ENCODE measurements around the gene GARNL3.
A peak's percentile ranks its signal among the peaks of the same experiment; 100 is the strongest.

The GARNL3 gene

DNA sequence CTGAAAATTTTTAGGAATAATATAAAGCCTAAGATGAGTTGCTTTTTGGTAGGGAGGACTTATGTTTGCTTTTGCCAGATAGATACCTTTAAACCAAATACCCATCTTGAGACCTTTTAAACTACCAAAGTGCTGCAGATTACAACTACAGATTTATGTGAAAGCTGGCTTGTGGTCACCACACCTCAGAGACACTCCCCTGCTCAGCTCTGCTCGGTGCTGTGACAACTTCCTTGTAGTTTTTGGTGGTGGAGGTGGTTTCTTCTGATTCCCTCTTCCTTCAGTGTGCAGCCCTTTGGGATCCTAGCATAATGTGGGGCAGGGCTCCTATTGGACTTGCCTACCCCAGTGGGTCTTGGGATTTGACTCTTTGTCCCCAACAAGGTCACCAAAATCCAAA, 29.2 kb downstream of the GARNL3 start:
- no peak overlapping the region for H3K27ac ChIP-seq (replicated peaks)
- TF ChIP-seq, protein P1, sequence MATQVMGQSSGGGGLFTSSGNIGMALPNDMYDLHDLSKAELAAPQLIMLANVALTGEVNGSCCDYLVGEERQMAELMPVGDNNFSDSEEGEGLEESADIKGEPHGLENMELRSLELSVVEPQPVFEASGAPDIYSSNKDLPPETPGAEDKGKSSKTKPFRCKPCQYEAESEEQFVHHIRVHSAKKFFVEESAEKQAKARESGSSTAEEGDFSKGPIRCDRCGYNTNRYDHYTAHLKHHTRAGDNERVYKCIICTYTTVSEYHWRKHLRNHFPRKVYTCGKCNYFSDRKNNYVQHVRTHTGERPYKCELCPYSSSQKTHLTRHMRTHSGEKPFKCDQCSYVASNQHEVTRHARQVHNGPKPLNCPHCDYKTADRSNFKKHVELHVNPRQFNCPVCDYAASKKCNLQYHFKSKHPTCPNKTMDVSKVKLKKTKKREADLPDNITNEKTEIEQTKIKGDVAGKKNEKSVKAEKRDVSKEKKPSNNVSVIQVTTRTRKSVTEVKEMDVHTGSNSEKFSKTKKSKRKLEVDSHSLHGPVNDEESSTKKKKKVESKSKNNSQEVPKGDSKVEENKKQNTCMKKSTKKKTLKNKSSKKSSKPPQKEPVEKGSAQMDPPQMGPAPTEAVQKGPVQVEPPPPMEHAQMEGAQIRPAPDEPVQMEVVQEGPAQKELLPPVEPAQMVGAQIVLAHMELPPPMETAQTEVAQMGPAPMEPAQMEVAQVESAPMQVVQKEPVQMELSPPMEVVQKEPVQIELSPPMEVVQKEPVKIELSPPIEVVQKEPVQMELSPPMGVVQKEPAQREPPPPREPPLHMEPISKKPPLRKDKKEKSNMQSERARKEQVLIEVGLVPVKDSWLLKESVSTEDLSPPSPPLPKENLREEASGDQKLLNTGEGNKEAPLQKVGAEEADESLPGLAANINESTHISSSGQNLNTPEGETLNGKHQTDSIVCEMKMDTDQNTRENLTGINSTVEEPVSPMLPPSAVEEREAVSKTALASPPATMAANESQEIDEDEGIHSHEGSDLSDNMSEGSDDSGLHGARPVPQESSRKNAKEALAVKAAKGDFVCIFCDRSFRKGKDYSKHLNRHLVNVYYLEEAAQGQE (IDR thresholded peaks at IDR 0.05; ENCODE audit: insufficient replicate concordance, low read depth) = no peak
- TF ChIP-seq GABPA (IDR thresholded peaks at IDR 0.05; ENCODE audit: low read depth) (no peak), POLR2AphosphoS5 (IDR thresholded peaks at IDR 0.05; ENCODE audit: low read depth) (no peak), SPI1 (IDR thresholded peaks at IDR 0.05; ENCODE audit: borderline replicate concordance, low read depth) (no peak)
- TF ChIP-seq, protein P2, sequence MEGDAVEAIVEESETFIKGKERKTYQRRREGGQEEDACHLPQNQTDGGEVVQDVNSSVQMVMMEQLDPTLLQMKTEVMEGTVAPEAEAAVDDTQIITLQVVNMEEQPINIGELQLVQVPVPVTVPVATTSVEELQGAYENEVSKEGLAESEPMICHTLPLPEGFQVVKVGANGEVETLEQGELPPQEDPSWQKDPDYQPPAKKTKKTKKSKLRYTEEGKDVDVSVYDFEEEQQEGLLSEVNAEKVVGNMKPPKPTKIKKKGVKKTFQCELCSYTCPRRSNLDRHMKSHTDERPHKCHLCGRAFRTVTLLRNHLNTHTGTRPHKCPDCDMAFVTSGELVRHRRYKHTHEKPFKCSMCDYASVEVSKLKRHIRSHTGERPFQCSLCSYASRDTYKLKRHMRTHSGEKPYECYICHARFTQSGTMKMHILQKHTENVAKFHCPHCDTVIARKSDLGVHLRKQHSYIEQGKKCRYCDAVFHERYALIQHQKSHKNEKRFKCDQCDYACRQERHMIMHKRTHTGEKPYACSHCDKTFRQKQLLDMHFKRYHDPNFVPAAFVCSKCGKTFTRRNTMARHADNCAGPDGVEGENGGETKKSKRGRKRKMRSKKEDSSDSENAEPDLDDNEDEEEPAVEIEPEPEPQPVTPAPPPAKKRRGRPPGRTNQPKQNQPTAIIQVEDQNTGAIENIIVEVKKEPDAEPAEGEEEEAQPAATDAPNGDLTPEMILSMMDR (IDR thresholded peaks at IDR 0.05; ENCODE audit: insufficient read depth, low read length) = no peak
- no peaks in the 10 kb centered on the region for H3K27me3 ChIP-seq (ENCODE audit: insufficient read depth, poor library complexity, severe bottlenecking)

DNA sequence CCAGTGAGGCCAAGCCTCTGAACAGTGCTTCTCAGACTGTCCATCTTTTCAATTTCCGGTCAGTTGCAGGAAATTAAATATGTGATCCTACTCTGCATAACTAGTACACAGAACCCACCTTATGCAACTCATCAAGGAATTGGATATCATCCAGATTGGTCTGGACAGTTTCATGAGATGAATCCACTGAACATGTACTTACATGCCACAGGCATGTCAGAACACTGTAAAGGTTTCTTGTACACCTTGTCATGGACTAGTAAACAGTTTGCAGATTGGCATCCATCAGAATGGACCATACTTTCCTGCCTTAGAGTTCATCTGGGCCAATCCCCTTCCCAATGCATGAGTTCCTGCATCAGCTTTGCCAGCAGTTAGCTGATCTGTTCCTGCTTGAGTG, 30.4 kb downstream of the GARNL3 start:
- no peak for DNase-seq (ENCODE audit: low read depth in 1 of 2, low spot score in 1 of 2)
- H3K27me3 ChIP-seq (ENCODE audit: insufficient read depth, poor library complexity, severe bottlenecking) = no peaks in the 10 kb centered on the region
- TF ChIP-seq POLR2AphosphoS5 (IDR thresholded peaks at IDR 0.05; ENCODE audit: low read depth) = no peak
- TF ChIP-seq, protein P2 (IDR thresholded peaks at IDR 0.05; ENCODE audit: insufficient read depth, low read length) = no peak
- TF ChIP-seq, protein P1 (IDR thresholded peaks at IDR 0.05; ENCODE audit: insufficient replicate concordance, low read depth) = no peak
- TF ChIP-seq SPI1 (IDR thresholded peaks at IDR 0.05; ENCODE audit: borderline replicate concordance, low read depth) = no peak
- TF ChIP-seq GABPA (IDR thresholded peaks at IDR 0.05; ENCODE audit: low read depth) = no peak
- H3K4me3 ChIP-seq (replicated peaks; ENCODE audit: insufficient read depth, low read length) = no peak overlapping the region
- H3K27ac ChIP-seq (replicated peaks) = no peak overlapping the region

More for the DNA sequence above, 29.2 kb downstream of the GARNL3 start:
- no peak overlapping the region for H3K4me3 ChIP-seq (replicated peaks; ENCODE audit: insufficient read depth, low read length)
- DNase-seq (ENCODE audit: low read depth in 1 of 2, low spot score in 1 of 2) = peak in 1 of 2 experiments; percentile 15

DNA sequence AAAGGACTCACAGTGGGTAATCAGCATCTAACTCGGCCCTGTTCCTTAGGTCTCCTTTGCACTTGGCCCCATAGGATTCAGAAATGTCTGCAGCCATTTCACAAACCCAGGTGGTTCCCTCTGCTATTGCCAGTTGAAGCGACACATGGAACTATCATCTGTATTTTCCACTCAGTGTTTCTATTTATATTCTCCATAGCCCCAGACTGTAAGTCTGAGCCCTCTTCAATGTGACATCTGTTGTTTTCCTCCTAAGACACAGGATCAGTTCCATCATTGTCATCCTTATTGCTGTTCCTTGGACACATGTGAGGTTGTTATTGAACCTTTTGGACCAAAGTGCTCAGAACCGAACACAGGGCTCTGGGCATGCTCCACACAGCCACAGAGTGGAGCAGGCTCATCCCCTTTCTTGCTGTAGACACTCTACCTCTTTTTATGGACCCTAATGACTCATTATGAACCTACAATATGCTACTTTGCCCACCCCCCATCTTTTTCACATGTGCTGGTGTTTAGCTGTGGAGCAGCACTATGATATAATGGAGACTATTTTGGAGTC, 36.4 kb downstream of the GARNL3 start:
- H3K4me3 ChIP-seq (replicated peaks; ENCODE audit: insufficient read depth, low read length) = no peak overlapping the region

More for the DNA sequence above, 36.4 kb downstream of the GARNL3 start:
- Histone ChIP-seq H3K27ac (replicated peaks) (no peak overlapping the region), H3K27me3 (ENCODE audit: insufficient read depth, poor library complexity, severe bottlenecking) (no peaks in the 10 kb centered on the region)
- DNase-seq (ENCODE audit: low read depth in 1 of 2, low spot score in 1 of 2) = no peak
- TF ChIP-seq SPI1 (IDR thresholded peaks at IDR 0.05; ENCODE audit: borderline replicate concordance, low read depth) = no peak
- TF ChIP-seq, protein P1 (IDR thresholded peaks at IDR 0.05; ENCODE audit: insufficient replicate concordance, low read depth) = no peak
- TF ChIP-seq GABPA (IDR thresholded peaks at IDR 0.05; ENCODE audit: low read depth) = no peak

Measured in HL-60 (cell line).